Heart left ventricle (tissue), 13 donors: ENCODE measurements around the gene LDHA.

Source experiments
- CTCF ChIP-seq, 12 donors: fragments of 200-600 bp; sonication (generic) in 4 of 12; IDR thresholded peaks; one replicate each; pipeline versions ENCODE4 v1.5.0 to v1.8.0; 2018 to 2022; ENCODE audit warnings: antibody characterized with exemption in 12 of 12, mild to moderate bottlenecking in 5 of 12
- POLR2A ChIP-seq, 2 donors: fragments of 450-650 bp; IDR thresholded peaks; one replicate each; pipeline ENCODE4 v1.6.1; 2017; ENCODE audit warnings: antibody characterized with exemption in 2 of 2, mild to moderate bottlenecking in 2 of 2, moderate library complexity in 2 of 2
- donor health status: ischemic (EF 13 %, LVEDD 7.1; RV severe dilation, severe dysfunction).
- donor health status: DM: no; HTN: yes; CAD: no.
- donor health status: DM: no; HTN: no; CAD: no.
- donor health status: ischemic (EF 25% LVEDD 6.9; RV normal size, moderate dysfunction).
- donor health status: ischemic (EF 25% LVEDD 5.7; RV mildly dilated, moderate dysfunction).
- donor health status: ischemic (EF 35%, LVEDD 5.7; RV mildly dilated, moderate dysfunction).
- donor health status: nonischemic (EF 11% LVEDD 7.7; RV severe dilation, severe dysfunction).
- donor health status: DM: yes; HTN: yes; CAD: no.
- donor health status: PGD.
- donor health status: ischemic (EF 29% LVEDD 5.4; RV normal size, mild dysfunction).
- donor health status: nonischemic (EF 23%, LVEDD 6.1; RV moderate dilation, normal function).

- TF ChIP-seq CTCF (IDR thresholded peaks at IDR 0.05): no peak
- no peak for TF ChIP-seq POLR2A (IDR thresholded peaks at IDR 0.05)
These were observed 9.7 kb downstream of the LDHA start for GRCh38 chr11:18404062-18404461.
